GM18868 (cell line): ENCODE data around the gene ATP1A1.

Experiments
- ATAC-seq: cut with Tn5 transposase; IDR thresholded peaks from one replicate; pipeline ENCODE4 v1.9.1; 2021; ENCODE audit warnings: mild to moderate bottlenecking, moderate library complexity; ENCODE audit not compliant: unreplicated experiment

Gene ATP1A1

DNA sequence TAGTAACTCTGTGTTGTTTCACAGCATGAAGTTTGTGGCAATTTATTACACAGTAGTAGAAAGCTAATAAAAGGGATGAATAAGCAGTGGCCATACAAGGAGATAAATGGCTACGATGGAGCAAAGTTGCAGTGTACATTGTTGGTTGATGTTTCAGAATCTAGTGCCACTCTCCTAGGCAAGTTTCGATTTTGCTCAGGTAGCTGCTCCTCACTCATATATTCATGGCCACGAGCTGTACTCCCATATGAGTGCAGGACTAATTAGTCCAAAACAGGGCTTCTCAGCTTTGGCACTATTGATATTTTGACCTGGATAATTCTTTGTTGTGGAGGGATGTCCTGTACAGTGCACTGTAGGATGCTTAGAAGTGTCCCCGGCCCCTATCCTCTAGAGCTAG lies 30.0 kb upstream of the ATP1A1 start:
- no peak for ATAC-seq

GRCh38 chr1:116345011-116345410 lies 28.0 kb upstream of the ATP1A1 start:
- ATAC-seq, result no peak

- ATAC-seq, result no peak
Observed at GRCh38 chr1:116345843-116346242, 27.2 kb upstream of the ATP1A1 start.

- no peak for ATAC-seq
Observed at GRCh38 chr1:116346943-116347673, 25.9 kb upstream of the ATP1A1 start.

- no peak for ATAC-seq
Observed at GRCh38 chr1:116347696-116348095, 25.3 kb upstream of the ATP1A1 start.

DNA sequence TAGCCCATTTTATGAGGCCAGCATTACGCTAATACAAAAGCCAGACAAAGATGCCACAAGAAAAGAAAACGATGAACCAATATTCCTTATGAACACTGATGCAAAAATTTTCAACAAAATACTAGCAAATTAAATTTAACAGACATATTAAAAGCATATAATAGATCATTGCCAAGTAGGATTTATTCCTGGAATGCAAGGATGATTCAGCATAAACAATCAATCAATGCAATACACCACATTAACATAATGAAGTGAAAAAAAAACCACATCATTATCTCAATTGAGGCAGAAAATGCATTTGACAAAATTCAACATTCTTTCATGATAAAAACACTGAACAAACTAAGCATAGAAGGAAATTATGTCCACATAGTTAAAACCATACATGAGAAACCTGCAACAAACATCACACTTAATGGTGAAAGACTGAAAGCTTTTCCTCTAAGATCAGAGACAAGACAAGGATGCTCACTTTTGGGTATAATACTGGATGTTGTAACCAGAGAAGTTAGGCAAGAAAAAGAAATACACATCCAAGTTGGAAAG lies 22.9 kb upstream of the ATP1A1 start:
- ATAC-seq, result no peak

DNA sequence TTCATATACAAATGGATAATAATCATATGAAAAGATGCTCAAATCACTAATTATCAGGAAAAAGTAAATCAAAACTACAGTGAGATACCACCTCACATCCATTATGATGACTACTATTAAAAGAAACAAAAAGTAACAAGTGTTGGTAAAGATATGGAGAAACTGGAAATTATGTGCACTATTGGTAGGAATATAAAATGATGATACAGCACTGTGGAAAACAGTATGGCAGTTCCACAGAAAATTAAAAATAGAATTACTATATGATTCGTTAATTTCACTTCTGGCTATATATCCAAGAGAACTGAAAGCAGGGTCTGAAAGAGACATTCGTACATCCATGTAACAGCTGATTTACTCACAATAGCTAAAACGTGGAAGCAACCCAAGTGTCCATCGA lies 21.1 kb upstream of the ATP1A1 start:
- no peak for ATAC-seq

DNA sequence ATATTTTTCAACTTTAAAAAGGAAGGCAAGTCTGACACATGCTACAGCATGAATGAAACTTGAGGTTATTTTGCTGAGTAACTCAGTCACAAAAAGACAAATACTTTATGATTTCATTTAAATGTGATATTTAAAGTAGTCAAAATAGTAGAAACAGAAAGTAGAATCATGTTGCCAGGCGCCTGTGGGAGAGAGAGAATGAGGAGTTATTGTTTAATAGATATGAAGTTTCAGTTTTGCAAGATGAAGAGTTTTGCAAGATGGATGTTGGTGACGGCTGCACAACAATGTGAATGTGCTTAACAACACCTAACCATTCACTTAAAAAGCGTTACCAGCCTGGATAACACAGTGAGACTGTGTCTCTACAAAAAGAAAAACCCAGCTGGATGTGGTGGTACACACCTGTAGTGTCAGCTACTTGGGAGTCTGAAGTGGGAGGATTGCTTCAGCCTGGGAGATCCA lies 20.7 kb upstream of the ATP1A1 start:
- no peak for ATAC-seq

- no peak for ATAC-seq
Observed at GRCh38 chr1:116353155-116353554, 19.9 kb upstream of the ATP1A1 start.

- ATAC-seq, result no peak
Observed at GRCh38 chr1:116356067-116356466, 17.0 kb upstream of the ATP1A1 start.

- ATAC-seq, result no peak
Observed at GRCh38 chr1:116356673-116357072, 16.4 kb upstream of the ATP1A1 start.

- ATAC-seq, result no peak
Observed at GRCh38 chr1:116357487-116357886, 15.6 kb upstream of the ATP1A1 start.

DNA sequence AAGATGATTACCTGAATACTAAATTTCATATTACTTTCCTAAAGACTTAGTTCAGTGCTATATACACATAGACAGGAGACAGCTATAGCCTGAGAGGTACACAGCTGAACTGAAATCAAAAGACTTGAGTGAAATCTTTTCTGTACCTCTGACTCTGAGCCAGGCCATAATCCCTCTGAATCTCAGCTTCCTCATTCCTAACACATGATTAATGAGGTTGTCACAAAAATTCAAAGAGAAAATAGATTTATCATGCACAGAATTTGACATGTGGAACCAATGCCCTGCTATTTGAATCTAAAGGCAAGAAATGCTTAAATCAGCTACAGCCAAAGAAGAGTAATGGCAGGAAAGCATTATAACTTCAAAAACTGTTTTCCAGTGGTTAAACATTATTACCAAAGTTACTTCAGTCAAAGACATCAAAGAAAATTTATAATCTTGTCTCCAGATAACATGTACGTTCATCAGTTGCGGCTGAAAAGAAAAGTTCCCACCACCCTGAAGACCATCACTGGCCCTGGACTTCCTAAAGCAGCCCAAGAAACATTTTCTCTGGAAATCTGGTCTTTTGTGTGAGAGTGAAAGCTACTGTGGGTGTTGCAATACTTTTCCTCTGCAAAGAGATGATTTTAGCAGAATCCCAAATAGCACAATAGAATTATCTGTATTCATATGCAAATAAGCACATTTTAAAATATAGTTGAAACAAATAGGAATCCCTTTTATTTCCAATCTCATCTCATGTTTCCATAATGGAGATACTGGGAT lies 13.8 kb upstream of the ATP1A1 start:
- no peak for ATAC-seq

DNA sequence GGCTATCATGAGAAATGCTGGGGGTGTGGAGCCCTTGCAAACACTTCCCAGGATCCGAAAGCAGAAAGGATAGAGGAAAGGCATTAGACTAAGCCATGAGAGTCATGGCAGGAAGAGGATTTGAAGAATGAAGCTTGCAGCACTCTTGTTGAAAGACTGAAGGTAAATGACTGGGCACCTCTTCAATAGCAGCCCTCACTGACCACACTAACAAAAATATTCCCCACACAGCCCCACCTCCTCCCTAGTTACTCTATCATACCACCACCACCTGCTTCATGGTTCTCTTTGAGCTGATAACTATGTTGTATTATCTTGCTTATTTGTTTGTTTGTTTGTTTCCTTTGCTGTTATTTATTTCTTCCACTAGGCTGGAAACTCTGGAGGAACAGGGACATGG lies 13.2 kb upstream of the ATP1A1 start:
- ATAC-seq, result no peak

DNA sequence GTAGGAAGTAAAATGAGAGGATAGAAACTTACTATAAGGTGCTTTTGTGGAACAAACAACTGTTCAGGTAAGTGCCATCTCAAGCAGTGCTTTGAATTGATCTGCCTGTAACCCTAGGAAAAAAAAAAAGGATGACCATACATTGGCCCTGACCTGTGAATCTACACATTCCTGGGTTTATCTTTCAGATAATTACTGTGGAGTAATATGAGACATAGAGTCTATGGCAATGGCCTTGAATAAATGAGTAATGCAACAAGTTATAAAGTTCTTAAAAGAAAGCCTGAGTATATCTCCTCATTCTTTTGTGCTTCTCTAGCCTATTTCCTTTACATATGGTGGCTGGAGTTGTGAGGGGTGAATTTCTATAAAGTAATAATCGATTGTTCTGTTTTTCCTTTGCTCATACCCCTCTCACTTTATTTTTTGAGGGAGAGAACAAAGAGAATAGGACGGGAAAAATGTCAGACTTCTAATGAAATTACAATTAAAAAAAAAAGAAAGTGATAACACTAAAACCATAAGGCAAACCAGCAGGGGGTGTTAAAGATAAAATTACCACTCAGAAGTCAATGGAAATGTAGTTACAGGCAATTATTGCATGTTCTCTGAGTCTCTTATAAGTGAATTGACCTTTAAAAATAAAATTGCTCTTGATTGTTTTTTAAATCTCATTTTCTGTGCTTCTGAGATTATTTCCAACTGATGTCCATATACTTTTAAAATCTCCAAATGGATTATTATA lies 12.4 kb upstream of the ATP1A1 start:
- ATAC-seq, result no peak

- ATAC-seq, result no peak
Observed at GRCh38 chr1:116361648-116362047, 11.4 kb upstream of the ATP1A1 start.

- no peak for ATAC-seq
Observed at GRCh38 chr1:116362050-116362449, 11.0 kb upstream of the ATP1A1 start.

DNA sequence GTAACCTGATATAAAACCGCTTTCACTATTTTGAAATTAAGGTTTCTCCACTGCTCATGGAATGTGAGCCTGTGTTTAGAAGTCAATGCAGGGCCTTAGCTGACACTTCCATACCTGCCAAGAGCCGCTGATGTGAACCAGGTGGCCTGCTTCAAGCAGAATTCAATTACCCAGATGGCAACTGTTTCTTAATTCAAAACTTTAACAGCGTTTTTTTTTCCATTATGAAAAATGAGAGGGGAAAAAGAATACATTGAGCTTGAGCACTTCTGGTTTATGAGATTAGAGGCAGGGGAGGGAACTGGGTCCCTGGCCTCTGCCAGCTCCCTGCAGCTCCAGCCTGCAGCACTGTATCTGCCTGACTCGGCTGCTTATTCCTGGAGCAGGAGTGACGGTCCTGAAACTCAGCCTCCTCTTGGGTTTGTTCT lies 7.7 kb upstream of the ATP1A1 start:
- no peak for ATAC-seq

DNA sequence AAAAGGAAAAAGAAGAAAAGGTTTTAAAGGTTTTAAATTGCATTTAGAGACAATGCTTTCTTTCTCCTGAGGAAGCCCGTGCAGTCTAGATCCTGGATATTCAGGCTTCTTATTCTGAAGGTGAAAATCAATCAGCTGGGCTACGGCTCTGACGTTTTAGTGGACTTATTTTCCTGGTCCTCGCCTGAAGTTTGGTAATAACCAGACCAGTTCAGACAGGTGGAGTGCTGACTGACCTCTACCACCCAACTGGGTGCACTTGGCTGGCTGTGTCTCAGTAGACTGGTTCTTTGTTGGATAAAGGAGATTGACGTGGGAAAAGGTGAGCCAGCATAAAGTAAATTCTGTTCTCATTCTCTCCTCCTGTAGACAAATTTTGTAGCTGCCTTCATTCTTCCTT lies 7.2 kb upstream of the ATP1A1 start:
- no peak for ATAC-seq

- no peak for ATAC-seq
Observed at GRCh38 chr1:116367256-116367945, 5.6 kb upstream of the ATP1A1 start.

GRCh38 chr1:116368241-116368640 lies 4.8 kb upstream of the ATP1A1 start:
- no peak for ATAC-seq
